Sigmoid colon (tissue), 7 donors: ENCODE data around the gene PKHD1. TPM values are rescaled to one million over a fixed set of nuclear protein-coding genes. Genes with fewer than 3 reads are reported as not detected.

Experiments
- DNase-seq: peaks from one replicate; pipeline ENCODE4 v3.0.0-alpha.2; 2019
- H3K27ac ChIP-seq, 4 donors: fragments of 200-600 bp; sonication (generic); one replicate each; pipeline ENCODE4 v1.5.1; 2016 to 2019; ENCODE audit warnings: mild to moderate bottlenecking in 1 of 4
- H3K27me3 ChIP-seq, 3 donors: fragments of 200-600 bp; sonication (generic); one replicate each; pipeline ENCODE4 v1.5.1; 2019; ENCODE audit warnings: mild to moderate bottlenecking in 1 of 3
- H3K36me3 ChIP-seq, 4 donors: fragments of 200-600 bp; sonication (generic); one replicate each; pipeline ENCODE4 v1.5.1; 2016 to 2019
- H3K4me1 ChIP-seq, 4 donors: fragments of 200-600 bp; sonication (generic); one replicate each; pipeline ENCODE4 v1.5.1; 2017 to 2019
- H3K4me3 ChIP-seq, 4 donors: fragments of 200-600 bp; sonication (generic); one replicate each; pipeline ENCODE4 v1.5.1; 2017 to 2019; ENCODE audit warnings: mild to moderate bottlenecking in 2 of 4, moderate library complexity in 1 of 4
- H3K9me3 ChIP-seq, 4 donors: fragments of 200-600 bp in 3 of 4; sonication (generic) in 3 of 4; one replicate each; pipeline versions ENCODE4 v1.5.1 to v1.6.1; 2013 to 2019
- EP300 ChIP-seq, 4 donors: sonication (generic); formaldehyde crosslinking; IDR thresholded peaks; one replicate each; pipeline ENCODE4 v1.6.1; 2017; ENCODE audit warnings: antibody characterized with exemption in 4 of 4
- POLR2A ChIP-seq, 2 donors: fragments of 450-650 bp; IDR thresholded peaks; one replicate each; pipeline ENCODE4 v1.6.1; 2016; ENCODE audit warnings: antibody characterized with exemption in 2 of 2, mild to moderate bottlenecking in 2 of 2, moderate library complexity in 2 of 2
- POLR2AphosphoS5 ChIP-seq, 4 donors: sonication (generic); formaldehyde crosslinking; IDR thresholded peaks; one replicate each; pipeline ENCODE4 v1.6.1; 2017; ENCODE audit warnings: antibody characterized with exemption in 4 of 4
- WGBS, 2 donors: extraction: QIAGEN DNeasy Blood & Tissue Kit; methylation state at CpG; one replicate each; pipeline ENCODE4 v1.1.7; 2013; 5-methylcytosine and 5-hydroxymethylcytosine counted together
- intact Hi-C: fragments of 100-400 bp; cut with DNase I; formaldehyde crosslinking; loops from one replicate; pipeline ENCODE4 v1.15.1; 2023
- polyA plus RNA-seq, 3 donors: library from polyadenylated mRNA; stranded (reverse); fragments of 200-250 nt; gene quantifications; one replicate each; pipeline ENCODE4 v1.2.3, GENCODE V29; 2013
- total RNA-seq, 4 donors: library from RNA; depleted of rRNA; stranded (reverse); fragments of >200 nt; gene quantifications; one replicate each; pipeline ENCODE4 v1.1.0, GENCODE V29; 2016
- TF ChIP-seq, protein P1 (sequence below), 4 experiments: fragments of 450-650 bp in 3 of 4; fragments of 200-600 bp in 1 of 4; IDR thresholded peaks; one replicate each; pipeline ENCODE4 v1.5.1; 2016 to 2019; ENCODE audit warnings: antibody characterized with exemption in 4 of 4, mild to moderate bottlenecking in 3 of 4, moderate library complexity in 2 of 4
- donor health status: healthy with polysubstance abuse.
- donor health status: Bipolar disorder and iron deficiency.
- donor health status: healthy.

The PKHD1 gene
- total and polyA plus RNA-seq, 7 donors, result under 0.01 to 0.66 (median under 0.01) TPM; not detected in 2

DNA sequence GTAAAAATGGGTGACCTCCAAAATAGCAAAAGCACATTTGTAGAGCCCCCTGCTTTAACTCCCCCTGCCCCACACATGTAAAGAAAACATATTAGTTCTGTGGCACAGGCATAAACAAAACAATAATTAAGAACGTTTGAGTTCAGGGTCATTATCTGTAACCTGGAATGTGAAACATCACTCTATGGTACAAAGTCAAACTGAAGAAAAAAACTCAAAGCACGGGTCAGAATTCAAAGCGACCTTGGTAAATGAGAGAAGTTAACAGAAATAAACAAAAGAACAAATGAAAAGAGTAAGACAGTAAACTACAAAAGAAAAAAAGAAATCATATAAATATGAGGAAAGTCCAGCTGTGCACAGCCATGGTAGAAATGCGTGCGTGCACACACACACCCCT is 67.5 kb downstream of the PKHD1 start:
- intact Hi-C loops, result loop anchor here (1.0 to 2.0 kb wide), 3 partner anchors 61 to 1203 kb away; no protein-coding TSS in a partner anchor
- WGBS, 2 donors, result 12 to 61% methylated on average over 5 of the region's 5 CpGs
- Histone ChIP-seq H3K27me3 (no peaks in the 10 kb centered on the region), H3K36me3 (no peaks in the 10 kb centered on the region), H3K27ac (no peak overlapping the region), H3K4me1 (peaks cover 0 to 26% (median 10%) of the 10 kb centered on the region in 4 donors), H3K4me3 (no peak overlapping the region), H3K9me3 (no peaks in the 10 kb centered on the region)
- TF ChIP-seq EP300 (IDR thresholded peaks at IDR 0.05) (no peak), POLR2AphosphoS5 (IDR thresholded peaks at IDR 0.05) (no peak), POLR2A (IDR thresholded peaks at IDR 0.05) (no peak)
- TF ChIP-seq, protein P1, sequence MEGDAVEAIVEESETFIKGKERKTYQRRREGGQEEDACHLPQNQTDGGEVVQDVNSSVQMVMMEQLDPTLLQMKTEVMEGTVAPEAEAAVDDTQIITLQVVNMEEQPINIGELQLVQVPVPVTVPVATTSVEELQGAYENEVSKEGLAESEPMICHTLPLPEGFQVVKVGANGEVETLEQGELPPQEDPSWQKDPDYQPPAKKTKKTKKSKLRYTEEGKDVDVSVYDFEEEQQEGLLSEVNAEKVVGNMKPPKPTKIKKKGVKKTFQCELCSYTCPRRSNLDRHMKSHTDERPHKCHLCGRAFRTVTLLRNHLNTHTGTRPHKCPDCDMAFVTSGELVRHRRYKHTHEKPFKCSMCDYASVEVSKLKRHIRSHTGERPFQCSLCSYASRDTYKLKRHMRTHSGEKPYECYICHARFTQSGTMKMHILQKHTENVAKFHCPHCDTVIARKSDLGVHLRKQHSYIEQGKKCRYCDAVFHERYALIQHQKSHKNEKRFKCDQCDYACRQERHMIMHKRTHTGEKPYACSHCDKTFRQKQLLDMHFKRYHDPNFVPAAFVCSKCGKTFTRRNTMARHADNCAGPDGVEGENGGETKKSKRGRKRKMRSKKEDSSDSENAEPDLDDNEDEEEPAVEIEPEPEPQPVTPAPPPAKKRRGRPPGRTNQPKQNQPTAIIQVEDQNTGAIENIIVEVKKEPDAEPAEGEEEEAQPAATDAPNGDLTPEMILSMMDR (IDR thresholded peaks at IDR 0.05), result no peak
- no peak for DNase-seq

DNA sequence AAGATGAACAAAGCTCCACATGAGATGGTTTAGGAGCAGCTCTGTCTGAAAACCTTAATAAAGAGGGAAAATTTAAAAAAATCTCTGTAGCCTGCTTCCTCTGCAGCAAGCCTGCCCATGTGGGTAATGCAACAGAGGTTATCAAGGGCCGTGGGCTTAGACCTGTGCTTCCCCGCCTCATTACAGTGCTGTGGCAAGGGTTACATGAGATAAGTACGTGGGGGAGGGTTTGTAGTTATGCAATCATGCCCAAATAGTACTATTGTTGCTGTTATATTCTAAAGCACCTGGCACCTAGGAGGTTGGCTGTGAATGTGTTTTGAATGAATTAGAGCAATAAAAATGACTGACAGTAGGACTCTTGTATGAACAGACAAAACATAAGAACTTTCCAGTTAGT is 68.3 kb downstream of the PKHD1 start:
- WGBS, 2 donors, result 19 to 64% methylated on average over 3 of the region's 3 CpGs
- Histone ChIP-seq H3K27me3 (no peaks in the 10 kb centered on the region), H3K4me1 (peaks cover 0 to 27% (median 11%) of the 10 kb centered on the region in 4 donors), H3K36me3 (no peaks in the 10 kb centered on the region), H3K4me3 (no peak overlapping the region), H3K27ac (no peak overlapping the region), H3K9me3 (no peaks in the 10 kb centered on the region)
- no peak for DNase-seq
- intact Hi-C loops, result no loop called here
- TF ChIP-seq POLR2A (IDR thresholded peaks at IDR 0.05) (no peak), POLR2AphosphoS5 (IDR thresholded peaks at IDR 0.05) (no peak), EP300 (IDR thresholded peaks at IDR 0.05) (no peak)
- TF ChIP-seq, protein P1 (IDR thresholded peaks at IDR 0.05), result no peak

DNA sequence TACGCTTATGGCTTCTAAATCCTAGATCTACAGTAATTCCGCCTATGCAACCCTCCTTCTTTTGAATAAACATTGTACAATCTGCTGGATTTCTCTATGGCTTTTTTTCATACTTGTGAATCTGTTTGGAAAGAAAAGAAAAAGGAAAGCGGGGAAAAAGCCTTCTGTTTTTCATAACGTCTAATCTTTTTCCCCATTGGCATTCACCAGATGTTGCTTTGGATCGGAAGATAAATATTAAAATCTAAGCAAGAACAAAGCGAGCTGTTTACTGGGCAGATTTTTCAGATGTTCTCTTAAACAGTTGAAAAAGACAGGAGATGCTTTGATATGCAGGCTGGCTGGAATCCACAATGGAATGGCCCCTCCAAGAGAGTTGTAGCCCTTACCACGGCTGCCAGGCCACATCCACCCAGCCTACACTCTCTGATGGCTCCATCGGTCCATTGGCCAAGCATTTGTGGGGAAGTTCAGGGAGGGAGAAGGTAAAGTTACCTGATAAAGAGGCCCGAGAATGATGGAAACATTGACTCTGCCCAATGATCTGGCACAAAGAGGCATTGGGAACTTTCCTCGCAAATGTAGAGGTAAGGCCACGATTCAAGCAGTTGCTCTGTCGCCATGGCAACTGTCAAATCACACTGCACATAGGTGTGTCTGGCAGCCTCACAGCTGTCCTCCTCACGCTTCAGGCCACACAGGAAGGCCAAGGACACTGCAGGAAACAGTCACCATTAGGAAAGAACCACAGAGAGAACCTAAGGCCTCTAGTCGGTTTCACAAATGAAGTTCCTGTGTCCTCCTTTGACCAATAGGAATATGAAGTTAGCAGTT is 70.3 kb downstream of the PKHD1 start:
- no peak for DNase-seq
- no peak for TF ChIP-seq POLR2A (IDR thresholded peaks at IDR 0.05)
- no peak for TF ChIP-seq EP300 (IDR thresholded peaks at IDR 0.05)
- TF ChIP-seq POLR2AphosphoS5 (IDR thresholded peaks at IDR 0.05), result no peak
- TF ChIP-seq, protein P1 (IDR thresholded peaks at IDR 0.05), result no peak
- no peaks in the 10 kb centered on the region for H3K27me3 ChIP-seq
- 55 to 70% methylated on average over 14 of the region's 14 CpGs for WGBS, 2 donors
- no peaks in the 10 kb centered on the region for H3K9me3 ChIP-seq
- peaks cover 0 to 42% (median 25%) of the 10 kb centered on the region in 4 donors for H3K4me1 ChIP-seq
- H3K27ac ChIP-seq, result no peak overlapping the region
- intact Hi-C loops, result no loop called here
- no peak overlapping the region for H3K4me3 ChIP-seq
- no peaks in the 10 kb centered on the region for H3K36me3 ChIP-seq

DNA sequence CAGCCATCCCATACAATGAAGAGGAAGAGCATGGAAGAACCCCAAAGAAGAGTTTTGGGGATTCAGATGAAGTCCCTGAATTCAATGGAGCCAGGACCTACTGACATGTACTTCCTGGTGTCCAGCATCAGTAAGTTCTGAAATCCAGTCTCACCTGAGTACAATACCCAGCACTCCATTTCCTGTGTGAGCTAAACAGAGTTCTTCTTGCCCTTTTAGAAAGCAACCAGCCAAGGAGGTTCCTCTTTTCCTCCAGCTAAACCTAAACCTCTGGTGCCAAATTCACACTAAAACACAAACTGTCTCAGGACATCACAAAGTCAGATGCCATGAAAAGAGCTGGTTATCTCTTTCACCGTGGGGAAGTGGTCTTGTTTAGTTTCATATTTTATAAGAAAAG is 71.5 kb downstream of the PKHD1 start:
- WGBS, 2 donors, result 23 to 46% methylated on average over 1 of the region's 1 CpG
- intact Hi-C loops, result no loop called here
- no peak for DNase-seq
- Histone ChIP-seq H3K4me1 (peaks cover 0 to 53% (median 30%) of the 10 kb centered on the region in 4 donors), H3K36me3 (no peaks in the 10 kb centered on the region), H3K4me3 (no peak overlapping the region), H3K27ac (no peak overlapping the region), H3K9me3 (no peaks in the 10 kb centered on the region), H3K27me3 (no peaks in the 10 kb centered on the region)
- TF ChIP-seq POLR2A (IDR thresholded peaks at IDR 0.05) (no peak), POLR2AphosphoS5 (IDR thresholded peaks at IDR 0.05) (no peak), EP300 (IDR thresholded peaks at IDR 0.05) (no peak)
- TF ChIP-seq, protein P1 (IDR thresholded peaks at IDR 0.05), result no peak
